Mononuclear cell (primary cell): ENCODE data around the gene BTLA. TPM values are rescaled to one million over a fixed set of nuclear protein-coding genes. Genes with fewer than 3 reads are reported as not detected.
"Not testable (repeated sequence)": the region's sequence is repeated elsewhere in the genome, so short reads cannot be mapped to it uniquely, and the experiment has no call there.

Source experiments
- H3K27me3 ChIP-seq: 2 replicates; pipeline ENCODE4 v1.6.0; 2011; ENCODE audit warnings: low read length, control low read depth; ENCODE audit not compliant: insufficient read depth
- H3K4me1 ChIP-seq: 2 replicates; pipeline ENCODE4 v1.5.1; 2011; ENCODE audit warnings: mild to moderate bottlenecking, low read length, control low read depth; ENCODE audit not compliant: insufficient read depth
- H3K4me3 ChIP-seq: 2 replicates; pipeline ENCODE4 v1.5.1; 2011; ENCODE audit warnings: mild to moderate bottlenecking, low read length, moderate library complexity
- H3K9me3 ChIP-seq: 2 replicates; pipeline ENCODE4 v1.5.1; 2011; ENCODE audit warnings: low read depth, mild to moderate bottlenecking, control low read depth, low read length
- total RNA-seq: library from RNA; depleted of rRNA; stranded (reverse); fragments of >200 nt; gene quantifications from one replicate; pipeline ENCODE4 v1.2.3, GENCODE V29; 2012

The BTLA gene
- total RNA-seq, 1 donor, result 18.1 TPM

GRCh38 chr3:112474796-112475195, 24.5 kb downstream of the BTLA start:
- Histone ChIP-seq H3K4me1 (peaks cover 65% of the 10 kb centered on the region), H3K4me3 (no peak overlapping the region), H3K27me3 (no peaks in the 10 kb centered on the region), H3K9me3 (no peaks in the 10 kb centered on the region)

- Histone ChIP-seq H3K9me3 (no peaks in the 10 kb centered on the region), H3K4me1 (peaks cover 66% of the 10 kb centered on the region), H3K27me3 (no peaks in the 10 kb centered on the region), H3K4me3 (no peak overlapping the region)
Observed at GRCh38 chr3:112472691-112473090, 26.6 kb downstream of the BTLA start.

GRCh38 chr3:112471596-112472325, 27.5 kb downstream of the BTLA start:
- H3K4me3 ChIP-seq, result no peak overlapping the region
- no peaks in the 10 kb centered on the region for H3K9me3 ChIP-seq
- H3K27me3 ChIP-seq, result no peaks in the 10 kb centered on the region
- H3K4me1 ChIP-seq, result peaks cover 63% of the 10 kb centered on the region

- no peaks in the 10 kb centered on the region for H3K9me3 ChIP-seq
- peaks cover 61% of the 10 kb centered on the region for H3K4me1 ChIP-seq
- no peak overlapping the region for H3K4me3 ChIP-seq
- H3K27me3 ChIP-seq, result no peaks in the 10 kb centered on the region
Observed at GRCh38 chr3:112470788-112471187, 28.5 kb downstream of the BTLA start.

GRCh38 chr3:112469671-112470070, 29.6 kb downstream of the BTLA start:
- H3K4me1 ChIP-seq, result peaks cover 60% of the 10 kb centered on the region
- no peak overlapping the region for H3K4me3 ChIP-seq
- H3K9me3 ChIP-seq, result no peaks in the 10 kb centered on the region
- H3K27me3 ChIP-seq, result no peaks in the 10 kb centered on the region

- no peaks in the 10 kb centered on the region for H3K9me3 ChIP-seq
- peaks cover 55% of the 10 kb centered on the region for H3K4me1 ChIP-seq
Observed at GRCh38 chr3:112467539-112467938, 31.7 kb downstream of the BTLA start.

GRCh38 chr3:112466020-112466419, 33.3 kb downstream of the BTLA start:
- Histone ChIP-seq H3K4me1 (peaks cover 42% of the 10 kb centered on the region), H3K27me3 (no peaks in the 10 kb centered on the region), H3K4me3 (no peak overlapping the region), H3K9me3 (no peaks in the 10 kb centered on the region)

More at GRCh38 chr3:112467539-112467938, 31.7 kb downstream of the BTLA start:
- H3K27me3 ChIP-seq, result no peaks in the 10 kb centered on the region
- no peak overlapping the region for H3K4me3 ChIP-seq

- H3K27me3 ChIP-seq, result no peaks in the 10 kb centered on the region
- H3K9me3 ChIP-seq, result no peaks in the 10 kb centered on the region
- no peak overlapping the region for H3K4me3 ChIP-seq
- H3K4me1 ChIP-seq, result peaks cover 46% of the 10 kb centered on the region
Observed at GRCh38 chr3:112464264-112464663, 35.0 kb downstream of the BTLA start.

- Histone ChIP-seq H3K4me3 (no peak overlapping the region), H3K4me1 (peaks cover 46% of the 10 kb centered on the region), H3K9me3 (no peaks in the 10 kb centered on the region), H3K27me3 (no peaks in the 10 kb centered on the region)
Observed at GRCh38 chr3:112463250-112463649, 36.0 kb downstream of the BTLA start.

- H3K4me1 ChIP-seq, result peaks cover 46% of the 10 kb centered on the region
- not testable (repeated sequence) for H3K27me3 ChIP-seq, H3K4me3 ChIP-seq, H3K9me3 ChIP-seq
Observed at GRCh38 chr3:112461787-112462186, 37.5 kb downstream of the BTLA start.

GRCh38 chr3:112460519-112461195, 38.6 kb downstream of the BTLA start:
- no peak overlapping the region for H3K4me3 ChIP-seq
- H3K27me3 ChIP-seq, result no peaks in the 10 kb centered on the region
- peaks cover 40% of the 10 kb centered on the region for H3K4me1 ChIP-seq
- H3K9me3 ChIP-seq, result no peaks in the 10 kb centered on the region

GRCh38 chr3:112459750-112460149, 39.5 kb downstream of the BTLA start:
- Histone ChIP-seq H3K9me3 (no peaks in the 10 kb centered on the region), H3K4me1 (peaks cover 34% of the 10 kb centered on the region), H3K27me3 (no peaks in the 10 kb centered on the region), H3K4me3 (no peak overlapping the region)

GRCh38 chr3:112456147-112456546, 43.1 kb downstream of the BTLA start:
- Histone ChIP-seq H3K9me3 (no peaks in the 10 kb centered on the region), H3K27me3 (no peaks in the 10 kb centered on the region), H3K4me3 (no peak overlapping the region), H3K4me1 (peaks cover 19% of the 10 kb centered on the region)

GRCh38 chr3:112448939-112449338, 50.3 kb downstream of the BTLA start:
- Histone ChIP-seq H3K27me3 (no peaks in the 10 kb centered on the region), H3K9me3 (no peaks in the 10 kb centered on the region), H3K4me1 (no peaks in the 10 kb centered on the region), H3K4me3 (no peak overlapping the region)

- Histone ChIP-seq H3K27me3 (no peaks in the 10 kb centered on the region), H3K9me3 (no peaks in the 10 kb centered on the region), H3K4me1 (no peaks in the 10 kb centered on the region), H3K4me3 (no peak overlapping the region)
Observed at GRCh38 chr3:112446343-112446742, 52.9 kb downstream of the BTLA start.

GRCh38 chr3:112445839-112446238, 53.4 kb downstream of the BTLA start:
- Histone ChIP-seq H3K9me3 (no peaks in the 10 kb centered on the region), H3K4me3 (no peak overlapping the region), H3K27me3 (no peaks in the 10 kb centered on the region), H3K4me1 (no peaks in the 10 kb centered on the region)
